Mesenchymal stem cell (in vitro differentiated cells and primary cell): ENCODE results near the gene CRIP2.

ENCODE experiments used
- DNase-seq: peaks from one replicate; pipeline ENCODE4 v3.0.0-alpha.2; 2013
- H2AFZ ChIP-seq: one replicate; pipeline ENCODE4 v1.6.1; 2013; ENCODE audit warnings: low read depth, mild to moderate bottlenecking, control low read depth, inconsistent platforms, low read length, moderate library complexity
- H2AK5ac ChIP-seq: 2 replicates; pipeline ENCODE4 v1.6.1; 2013; ENCODE audit warnings: low read length, moderate library complexity, mild to moderate bottlenecking, inconsistent platforms; ENCODE audit not compliant: severe bottlenecking
- H2BK120ac ChIP-seq: one replicate; pipeline ENCODE4 v1.6.1; 2013; ENCODE audit warnings: low read depth, mild to moderate bottlenecking, inconsistent platforms, low read length, moderate library complexity
- H2BK12ac ChIP-seq, 2 experiments: one replicate each; pipeline ENCODE4 v1.6.1; 2013; ENCODE audit warnings: inconsistent platforms in 2 of 2, low read length in 2 of 2, mild to moderate bottlenecking in 2 of 2, moderate library complexity in 2 of 2, control low read depth in 1 of 2
- H2BK15ac ChIP-seq: one replicate; pipeline ENCODE4 v1.6.1; 2013; ENCODE audit warnings: mild to moderate bottlenecking, low read depth, inconsistent platforms; ENCODE audit not compliant: poor library complexity, severe bottlenecking
- H2BK5ac ChIP-seq: 2 replicates; pipeline ENCODE4 v1.6.1; 2013; ENCODE audit warnings: low read depth, mild to moderate bottlenecking, low read length, control low read depth, inconsistent platforms; ENCODE audit not compliant: poor library complexity, severe bottlenecking
- H3K14ac ChIP-seq, 2 experiments: one replicate each; pipeline ENCODE4 v1.6.1; 2013; ENCODE audit warnings: inconsistent platforms in 2 of 2, low read length in 2 of 2, control low read depth in 1 of 2, mild to moderate bottlenecking in 1 of 2, moderate library complexity in 1 of 2
- H3K18ac ChIP-seq, 2 experiments: one replicate each; pipeline ENCODE4 v1.6.1; 2013; ENCODE audit warnings: inconsistent platforms in 2 of 2, low read length in 2 of 2, control low read depth in 1 of 2, low read depth in 1 of 2, mild to moderate bottlenecking in 1 of 2
- H3K23ac ChIP-seq, 2 experiments: one replicate each; pipeline ENCODE4 v1.6.1; 2013; ENCODE audit warnings: inconsistent platforms in 2 of 2, low read length in 2 of 2, mild to moderate bottlenecking in 2 of 2, moderate library complexity in 2 of 2, control low read depth in 1 of 2
- H3K27ac ChIP-seq: 2 replicates; pipeline ENCODE4 v1.5.1; 2013; ENCODE audit warnings: mild to moderate bottlenecking, moderate library complexity, low read length, control low read depth, inconsistent platforms; ENCODE audit not compliant: poor library complexity, severe bottlenecking
- H3K27me3 ChIP-seq, 2 experiments: 2 replicates each; pipeline versions ENCODE4 v1.6.1 to v1.7.0; 2013; ENCODE audit warnings: low read length in 2 of 2, mild to moderate bottlenecking in 2 of 2, moderate library complexity in 2 of 2, control low read depth in 1 of 2, inconsistent platforms in 1 of 2; ENCODE audit not compliant: control insufficient read depth in 1 of 2, insufficient read depth in 1 of 2
- H3K36me3 ChIP-seq, 2 experiments: 2 replicates each; pipeline versions ENCODE4 v1.6.1 to v1.7.0; 2013; ENCODE audit warnings: low read length in 2 of 2, control low read depth in 1 of 2, inconsistent platforms in 1 of 2, low read depth in 1 of 2, mild to moderate bottlenecking in 1 of 2; ENCODE audit not compliant: insufficient read depth in 2 of 2, control insufficient read depth in 1 of 2
- H3K4ac ChIP-seq, 2 experiments: one replicate each; pipeline ENCODE4 v1.6.1; 2013; ENCODE audit warnings: inconsistent platforms in 2 of 2, low read length in 2 of 2, mild to moderate bottlenecking in 2 of 2, moderate library complexity in 2 of 2, control low read depth in 1 of 2, low read depth in 1 of 2
- H3K4me1 ChIP-seq: 2 replicates; pipeline ENCODE4 v1.6.1; 2013; ENCODE audit warnings: low read depth, low read length, control low read depth; ENCODE audit not compliant: control insufficient read depth, insufficient read depth
- H3K4me2 ChIP-seq: 2 replicates; pipeline ENCODE4 v1.6.1; 2013; ENCODE audit warnings: low read length, mild to moderate bottlenecking, inconsistent platforms; ENCODE audit not compliant: poor library complexity, severe bottlenecking
- H3K4me3 ChIP-seq, 2 experiments: 2 replicates each; pipeline versions ENCODE4 v1.5.1 to v1.7.0; 2013; ENCODE audit warnings: low read length in 2 of 2, mild to moderate bottlenecking in 2 of 2, control low read depth in 1 of 2, low read depth in 1 of 2; ENCODE audit not compliant: insufficient read depth in 1 of 2
- H3K79me1 ChIP-seq: replicated peaks from 2 replicates; pipeline ENCODE4 v1.6.1; 2013; ENCODE audit warnings: mild to moderate bottlenecking, control low read depth, low read length, inconsistent platforms; ENCODE audit not compliant: poor library complexity, severe bottlenecking
- H3K9ac ChIP-seq: 2 replicates; pipeline ENCODE4 v1.7.0; 2013; ENCODE audit warnings: mild to moderate bottlenecking, low read length, moderate library complexity
- H3K9me3 ChIP-seq: 2 replicates; pipeline ENCODE4 v1.7.0; 2013; ENCODE audit warnings: mild to moderate bottlenecking, low read length; ENCODE audit not compliant: control insufficient read depth
- H4K8ac ChIP-seq: one replicate; pipeline ENCODE4 v1.6.1; 2013; ENCODE audit warnings: inconsistent platforms, mild to moderate bottlenecking, low read length, moderate library complexity
- H4K91ac ChIP-seq: one replicate; pipeline ENCODE4 v1.6.1; 2013; ENCODE audit warnings: mild to moderate bottlenecking, low read length, inconsistent platforms
- WGBS: methylation state at CpG from one replicate; pipeline ENCODE4 v1.1.7; 2013; ENCODE audit warnings: mixed read lengths; 5-methylcytosine and 5-hydroxymethylcytosine counted together

CRIP2 gene

GRCh38 chr14:105496831-105497591 is 22.4 kb downstream of the CRIP2 start:
- peaks cover 0 to 18% of the 10 kb centered on the region in 2 experiments for H3K36me3 ChIP-seq
- no peak overlapping the region for H2BK5ac ChIP-seq
- WGBS, result 97% methylated on average over 32 of the region's 32 CpGs
- H3K23ac ChIP-seq, result no peak overlapping the region
- DNase-seq, result no peak
- no peak overlapping the region for H3K14ac ChIP-seq
- no peak overlapping the region for H3K4me2 ChIP-seq
- no peaks in the 10 kb centered on the region for H3K27me3 ChIP-seq
- H2BK120ac ChIP-seq, result no peak overlapping the region
- H2BK12ac ChIP-seq, result no peak overlapping the region
- H3K9me3 ChIP-seq, result no peaks in the 10 kb centered on the region
- no peak overlapping the region for H3K18ac ChIP-seq
- H3K9ac ChIP-seq, result no peak overlapping the region
- no peaks in the 10 kb centered on the region for H3K79me1 ChIP-seq
- H2AK5ac ChIP-seq, result no peak overlapping the region
- no peak overlapping the region for H4K8ac ChIP-seq
- H2AFZ ChIP-seq, result no peak overlapping the region
- H2BK15ac ChIP-seq, result no peak overlapping the region
- no peak overlapping the region for H4K91ac ChIP-seq
- H3K4me3 ChIP-seq, result no peak overlapping the region
- H3K4me1 ChIP-seq, result peaks cover 2% of the 10 kb centered on the region
- H3K4ac ChIP-seq, result no peak overlapping the region
- no peak overlapping the region for H3K27ac ChIP-seq

GRCh38 chr14:105497671-105498429 is 23.2 kb downstream of the CRIP2 start:
- no peak overlapping the region for H2BK15ac ChIP-seq
- 95% methylated on average over 31 of the region's 31 CpGs for WGBS

GRCh38 chr14:105498430-105499255 is 24.0 kb downstream of the CRIP2 start:
- Histone ChIP-seq H2BK12ac (no peak overlapping the region), H3K79me1 (no peaks in the 10 kb centered on the region), H3K4ac (no peak overlapping the region), H3K4me2 (no peak overlapping the region), H2AFZ (no peak overlapping the region), H4K91ac (no peak overlapping the region), H3K9ac (no peak overlapping the region), H3K27ac (no peak overlapping the region), H3K4me3 (no peak overlapping the region), H3K14ac (no peak overlapping the region), H4K8ac (no peak overlapping the region), H2BK5ac (no peak overlapping the region), H3K4me1 (no peaks in the 10 kb centered on the region), H3K23ac (no peak overlapping the region), H3K27me3 (no peaks in the 10 kb centered on the region), H2BK120ac (no peak overlapping the region), H2BK15ac (no peak overlapping the region), H3K36me3 (peaks cover 0 to 9% of the 10 kb centered on the region in 2 experiments), H2AK5ac (no peak overlapping the region), H3K9me3 (no peaks in the 10 kb centered on the region), H3K18ac (no peak overlapping the region)
- WGBS, result 87% methylated on average over 36 of the region's 36 CpGs
- no peak for DNase-seq

More at GRCh38 chr14:105497671-105498429, 23.2 kb downstream of the CRIP2 start:
- no peak overlapping the region for H2BK12ac ChIP-seq
- H4K91ac ChIP-seq, result no peak overlapping the region
- H2AK5ac ChIP-seq, result no peak overlapping the region
- H3K9ac ChIP-seq, result no peak overlapping the region
- no peak overlapping the region for H2AFZ ChIP-seq
- peak overlapping the region in 1 of 2 experiments; percentile 14 for H3K4me3 ChIP-seq
- no peak overlapping the region for H4K8ac ChIP-seq
- H3K4me1 ChIP-seq, result no peaks in the 10 kb centered on the region
- H3K27me3 ChIP-seq, result no peaks in the 10 kb centered on the region
- H3K14ac ChIP-seq, result no peak overlapping the region
- H3K18ac ChIP-seq, result no peak overlapping the region
- H3K4me2 ChIP-seq, result no peak overlapping the region
- H2BK5ac ChIP-seq, result no peak overlapping the region
- no peak for DNase-seq
- no peaks in the 10 kb centered on the region for H3K79me1 ChIP-seq
- H3K9me3 ChIP-seq, result no peaks in the 10 kb centered on the region
- no peak overlapping the region for H3K4ac ChIP-seq
- peaks cover 0 to 9% of the 10 kb centered on the region in 2 experiments for H3K36me3 ChIP-seq
- no peak overlapping the region for H3K23ac ChIP-seq
- no peak overlapping the region for H2BK120ac ChIP-seq
- no peak overlapping the region for H3K27ac ChIP-seq
